ENCODE measurements around the gene LCP2. TPM values are rescaled to one million over a fixed set of nuclear protein-coding genes. Genes with fewer than 3 reads are reported as not detected.
A peak's percentile ranks its signal among the peaks of the same experiment; 100 is the strongest.

The LCP2 gene
- total RNA-seq (10 to 100 TPM in 2 of 10 donors, 1 to 10 TPM in 8; 3.2 to 35.1 (median 4.6) TPM), polyA plus RNA-seq (1 to 10 TPM; 2.7 to 5.2 TPM)
- long read RNA-seq, donor 1: 0 reads
- long read RNA-seq, donor 2: 0 reads
- long read RNA-seq, donor 3, partial matches to known transcripts: 1 of 2 reads
- long read RNA-seq, donor 3, other reads (novel, unspliced or antisense): 1 of 2 reads

DNA sequence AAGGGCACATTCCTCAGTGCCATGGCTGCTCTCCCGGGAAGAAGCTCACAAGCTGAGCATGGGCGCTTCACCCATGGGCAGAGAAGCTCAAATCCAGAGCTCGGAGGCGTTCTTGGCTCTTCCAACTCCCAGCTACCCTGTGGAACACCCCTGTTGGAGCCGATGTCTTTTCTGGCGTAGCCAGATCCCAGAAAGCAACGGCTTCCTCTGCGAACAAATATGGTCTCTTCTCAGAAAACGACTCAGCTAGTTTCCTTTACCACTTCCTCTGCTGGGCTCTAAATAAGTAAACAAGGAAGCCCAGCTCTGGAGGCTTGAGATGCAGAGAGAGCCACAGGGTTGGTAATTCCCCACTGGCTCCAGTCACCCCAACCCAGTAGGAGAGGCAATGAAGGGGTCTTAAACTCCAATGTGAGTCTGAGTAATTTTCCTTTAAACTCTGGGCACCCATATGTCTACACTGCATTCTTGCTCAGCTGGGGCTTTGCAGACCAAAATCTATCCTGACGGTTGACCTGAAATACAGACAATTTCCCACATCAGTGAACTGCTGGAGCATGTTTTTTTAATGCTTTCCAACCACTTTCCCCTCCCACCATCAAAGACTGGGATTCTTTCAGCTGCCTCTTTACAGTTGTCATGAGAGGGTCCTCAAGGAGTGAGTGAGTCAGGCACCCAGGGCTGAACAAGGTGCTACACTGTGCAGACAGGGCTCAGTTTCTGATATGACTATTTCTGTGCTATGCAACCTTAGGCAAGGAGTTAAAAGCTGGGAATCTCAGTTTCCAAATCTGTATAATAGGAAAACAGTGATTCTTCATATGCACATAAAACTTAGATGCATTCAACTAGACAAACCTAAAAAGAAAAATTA is at the start of gene LCP2:
TSS of gene LCP2 (minus strand) at position 189 of the 874 bp plus-strand sequence. CDS start at position 23, 166 bp downstream.
- H3K4me1 ChIP-seq: peaks cover 0 to 68% (median 6%) of the 10 kb centered on the region in 9 donors
- WGBS, 2 donors: 51 to 65% methylated on average over 10 of the region's 10 CpGs
- ATAC-seq (peak; percentile 40 to 80 (median 49)), DNase-seq (no peak)
- peaks cover 0 to 19% (median 0%) of the 10 kb centered on the region in 9 donors for H3K36me3 ChIP-seq
- intact Hi-C loops (cut with DNase I): loop anchor here in 1 of 10 donors (5.0 kb wide), 1 partner anchor 34 kb away; no protein-coding TSS in a partner anchor
- TF ChIP-seq, protein P1, sequence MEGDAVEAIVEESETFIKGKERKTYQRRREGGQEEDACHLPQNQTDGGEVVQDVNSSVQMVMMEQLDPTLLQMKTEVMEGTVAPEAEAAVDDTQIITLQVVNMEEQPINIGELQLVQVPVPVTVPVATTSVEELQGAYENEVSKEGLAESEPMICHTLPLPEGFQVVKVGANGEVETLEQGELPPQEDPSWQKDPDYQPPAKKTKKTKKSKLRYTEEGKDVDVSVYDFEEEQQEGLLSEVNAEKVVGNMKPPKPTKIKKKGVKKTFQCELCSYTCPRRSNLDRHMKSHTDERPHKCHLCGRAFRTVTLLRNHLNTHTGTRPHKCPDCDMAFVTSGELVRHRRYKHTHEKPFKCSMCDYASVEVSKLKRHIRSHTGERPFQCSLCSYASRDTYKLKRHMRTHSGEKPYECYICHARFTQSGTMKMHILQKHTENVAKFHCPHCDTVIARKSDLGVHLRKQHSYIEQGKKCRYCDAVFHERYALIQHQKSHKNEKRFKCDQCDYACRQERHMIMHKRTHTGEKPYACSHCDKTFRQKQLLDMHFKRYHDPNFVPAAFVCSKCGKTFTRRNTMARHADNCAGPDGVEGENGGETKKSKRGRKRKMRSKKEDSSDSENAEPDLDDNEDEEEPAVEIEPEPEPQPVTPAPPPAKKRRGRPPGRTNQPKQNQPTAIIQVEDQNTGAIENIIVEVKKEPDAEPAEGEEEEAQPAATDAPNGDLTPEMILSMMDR (IDR thresholded peaks at IDR 0.05): no peak
- H3K9me3 ChIP-seq: no peaks in the 10 kb centered on the region
- no peaks in the 10 kb centered on the region for H3K27me3 ChIP-seq
- H3K27ac ChIP-seq: peak within 1 kb of the TSS; percentile 75 to 99 (median 82)
- H3K4me3 ChIP-seq: peak within 1 kb of the TSS; percentile 34 to 79 (median 52)

DNA sequence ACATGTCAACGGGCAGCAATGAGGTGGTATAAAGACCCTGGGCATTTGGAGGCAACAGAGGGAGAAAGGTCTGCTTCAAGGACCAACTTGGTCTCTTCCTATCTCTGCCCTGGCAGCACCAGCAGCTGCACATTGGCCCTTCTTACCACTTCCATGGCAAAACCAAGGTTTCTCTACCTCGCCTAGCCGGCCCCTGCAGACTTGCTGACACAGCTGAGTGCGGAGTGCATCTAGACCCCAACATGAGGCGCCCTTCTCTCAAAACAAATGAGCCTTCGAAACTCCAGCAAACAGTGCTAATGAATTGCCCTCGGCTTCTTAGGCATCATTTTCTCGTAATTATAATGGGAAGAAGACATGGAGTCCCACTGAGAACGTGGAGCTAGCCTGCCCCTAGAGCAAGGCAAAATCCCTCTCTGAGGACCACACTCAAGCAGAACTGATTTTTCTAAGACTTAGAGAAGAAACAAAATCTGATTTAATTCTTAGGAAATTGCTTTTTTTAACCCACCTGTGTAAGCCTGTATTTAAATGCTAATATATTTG is 49.5 kb upstream of the LCP2 start:
- Histone ChIP-seq H3K27ac (no peak overlapping the region), H3K9me3 (peaks cover 0 to 5% (median 0%) of the 10 kb centered on the region in 11 donors), H3K36me3 (no peaks in the 10 kb centered on the region), H3K4me1 (peaks cover 0 to 15% (median 5%) of the 10 kb centered on the region in 9 donors), H3K4me3 (no peak overlapping the region), H3K27me3 (peaks cover 0 to 35% (median 18%) of the 10 kb centered on the region in 7 donors)
- ATAC-seq (no peak), DNase-seq (no peak)
- WGBS, 2 donors: 94% methylated on average over 9 of the region's 9 CpGs
- TF ChIP-seq, protein P1 (IDR thresholded peaks at IDR 0.05): no peak
- intact Hi-C loops (cut with DNase I): loop anchor here in 6 of 10 donors (5.0 to 10.0 kb wide), 4 partner anchors 70 to 122 kb away; no protein-coding TSS in a partner anchor

DNA sequence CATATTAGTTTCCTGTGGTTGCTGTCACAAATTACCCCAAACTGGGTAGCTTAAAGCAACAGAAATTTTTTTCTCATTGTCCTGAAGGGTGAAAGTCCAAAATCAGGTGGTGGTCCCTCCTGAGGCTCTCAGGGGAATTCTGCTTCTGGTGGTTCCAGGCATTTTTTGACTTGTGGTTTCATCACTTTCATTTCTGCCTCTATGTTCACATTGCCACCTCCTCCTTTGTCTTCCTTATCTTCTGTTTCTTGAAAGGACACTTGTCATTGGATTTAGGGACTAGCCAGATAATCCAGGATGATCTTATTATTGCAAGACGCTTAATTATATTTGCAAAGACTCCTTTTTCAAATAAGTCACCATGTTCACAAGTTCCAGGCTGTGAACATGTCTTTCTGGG is 48.4 kb upstream of the LCP2 start:
- H3K4me1 ChIP-seq: peaks cover 0 to 15% (median 5%) of the 10 kb centered on the region in 9 donors
- peaks cover 0 to 29% (median 16%) of the 10 kb centered on the region in 7 donors for H3K27me3 ChIP-seq
- H3K4me3 ChIP-seq: no peak overlapping the region
- TF ChIP-seq, protein P1 (IDR thresholded peaks at IDR 0.05): no peak
- peaks cover 0 to 5% (median 0%) of the 10 kb centered on the region in 11 donors for H3K9me3 ChIP-seq
- H3K27ac ChIP-seq: no peak overlapping the region
- WGBS, 2 donors: 92 to 95% methylated on average over 1 of the region's 1 CpG
- no peaks in the 10 kb centered on the region for H3K36me3 ChIP-seq
- DNase-seq (no peak), ATAC-seq (no peak)
- intact Hi-C loops (cut with DNase I): loop anchor here in 6 of 10 donors (5.0 to 10.0 kb wide), 4 partner anchors 69 to 121 kb away; no protein-coding TSS in a partner anchor

DNA sequence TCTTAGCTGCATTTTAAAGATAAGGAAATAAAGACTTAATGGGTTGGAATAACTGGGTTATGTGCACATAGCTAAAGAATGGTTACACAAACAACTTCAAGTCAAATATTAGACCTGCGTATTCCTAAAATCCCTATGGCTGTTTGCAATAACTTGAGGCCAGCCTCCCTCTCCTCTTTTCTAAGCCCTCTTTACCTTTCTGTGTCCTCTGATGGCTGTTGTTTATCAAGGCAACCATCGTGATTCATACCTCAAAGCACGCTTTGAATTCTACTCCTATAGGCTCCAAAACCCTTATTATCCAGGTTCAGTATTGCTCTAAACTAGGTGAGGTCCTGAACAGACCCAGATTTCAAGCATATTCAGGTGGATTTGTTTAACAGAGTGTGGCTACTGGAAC is 45.6 kb upstream of the LCP2 start:
- WGBS, 2 donors: 94 to 96% methylated on average over 3 of the region's 3 CpGs
- intact Hi-C loops (cut with DNase I): loop anchor here in 1 of 10 donors (10.0 kb wide), 1 partner anchor 118 kb away; no protein-coding TSS in a partner anchor
- TF ChIP-seq, protein P1 (IDR thresholded peaks at IDR 0.05): no peak
- Histone ChIP-seq H3K27ac (no peak overlapping the region), H3K4me3 (no peak overlapping the region), H3K27me3 (peaks cover 0 to 9% (median 4%) of the 10 kb centered on the region in 7 donors), H3K9me3 (peaks cover 0 to 5% (median 0%) of the 10 kb centered on the region in 11 donors), H3K36me3 (no peaks in the 10 kb centered on the region), H3K4me1 (peaks cover 0 to 12% (median 0%) of the 10 kb centered on the region in 9 donors)
- ATAC-seq (no peak), DNase-seq (no peak)
